Neural progenitor cell (in vitro differentiated cells): ENCODE data around the gene GNG3. TPM values are rescaled to one million over a fixed set of nuclear protein-coding genes. Genes with fewer than 3 reads are reported as not detected.

ENCODE experiments used
- DNase-seq: peaks from one replicate; pipeline ENCODE4 v3.0.0-alpha.2; 2016; ENCODE audit warnings: low spot score
- H2AFZ ChIP-seq: fragments of 200-600 bp; sonication (generic); replicated peaks from 2 replicates; pipeline ENCODE4 v1.6.1; 2016; ENCODE audit warnings: antibody characterized with exemption
- H3F3A ChIP-seq: fragments of 200-600 bp; sonication (generic); 2 replicates; pipeline ENCODE4 v1.6.1; 2016; ENCODE audit warnings: antibody characterized with exemption, low read depth
- H3K27ac ChIP-seq: fragments of 200-600 bp; sonication (generic); 2 replicates; pipeline ENCODE4 v1.5.1; 2016; ENCODE audit warnings: mild to moderate bottlenecking
- H3K27me3 ChIP-seq: fragments of 200-600 bp; sonication (generic); 2 replicates; pipeline ENCODE4 v1.6.1; 2016; ENCODE audit warnings: mild to moderate bottlenecking, moderate library complexity
- H3K36me3 ChIP-seq: fragments of 200-600 bp; sonication (generic); 2 replicates; pipeline ENCODE4 v1.5.1; 2016
- H3K4me1 ChIP-seq: fragments of 200-600 bp; sonication (generic); 2 replicates; pipeline ENCODE4 v1.6.1; 2016; ENCODE audit warnings: mixed run types
- H3K4me2 ChIP-seq: fragments of 200-600 bp; sonication (generic); 2 replicates; pipeline ENCODE4 v1.6.1; 2016
- H3K4me3 ChIP-seq: fragments of 200-600 bp; sonication (generic); 2 replicates; pipeline ENCODE4 v1.5.1; 2016
- H3K79me2 ChIP-seq: fragments of 200-600 bp; sonication (generic); 2 replicates; pipeline ENCODE4 v1.6.1; 2016; ENCODE audit warnings: low read depth
- H3K9ac ChIP-seq: fragments of 200-600 bp; sonication (generic); 2 replicates; pipeline ENCODE4 v1.6.1; 2016
- H3K9me3 ChIP-seq: fragments of 200-600 bp; sonication (generic); 2 replicates; pipeline ENCODE4 v1.5.1; 2016; ENCODE audit warnings: low read depth
- H4K20me1 ChIP-seq: fragments of 200-600 bp; sonication (generic); 2 replicates; pipeline ENCODE4 v1.6.1; 2016; ENCODE audit warnings: low read depth
- H3K27ac Mint-ChIP-seq: 3 replicates; pipeline ENCODE4 v1.8.0; 2021; ENCODE audit warnings: mixed read lengths
- H3K27me3 Mint-ChIP-seq: 2 replicates; pipeline ENCODE4 v1.8.0; 2022; ENCODE audit warnings: low read depth, mild to moderate bottlenecking, inconsistent platforms, moderate library complexity, mixed read lengths; ENCODE audit not compliant: insufficient read depth
- H3K36me3 Mint-ChIP-seq: 3 replicates; pipeline ENCODE4 v1.8.0; 2021; ENCODE audit warnings: mixed read lengths
- H3K4me1 Mint-ChIP-seq: 3 replicates; pipeline ENCODE4 v1.8.0; 2021; ENCODE audit warnings: mixed read lengths
- H3K4me3 Mint-ChIP-seq: 3 replicates; pipeline ENCODE4 v1.8.0; 2021; ENCODE audit warnings: mild to moderate bottlenecking, moderate library complexity, mixed read lengths
- H3K9me3 Mint-ChIP-seq: 3 replicates; pipeline ENCODE4 v1.8.0; 2020; ENCODE audit warnings: mixed read lengths
- EZH2 ChIP-seq: fragments of 200-600 bp; sonication (generic); IDR thresholded peaks from 2 replicates; pipeline ENCODE4 v1.6.1; 2017; ENCODE audit warnings: antibody characterized with exemption, mild to moderate bottlenecking, moderate library complexity
- EZH2phosphoT487 ChIP-seq: fragments of 200-600 bp; sonication (generic); IDR thresholded peaks from 2 replicates; pipeline ENCODE4 v1.6.1; 2017; ENCODE audit warnings: antibody characterized with exemption
- total RNA-seq: library from RNA; depleted of rRNA; stranded (reverse); fragments of >200 nt; gene quantifications from 2 replicates; pipeline ENCODE4 v1.2.3, GENCODE V29; 2015; ENCODE audit warnings: low replicate concordance
- TF ChIP-seq, protein P1 (sequence below): fragments of 200-600 bp; sonication (generic); IDR thresholded peaks from 2 replicates; pipeline ENCODE4 v1.5.1; 2017; ENCODE audit warnings: antibody characterized with exemption, mild to moderate bottlenecking

GNG3 gene
- total RNA-seq, 1 donor from 2014 or later = not detected

DNA sequence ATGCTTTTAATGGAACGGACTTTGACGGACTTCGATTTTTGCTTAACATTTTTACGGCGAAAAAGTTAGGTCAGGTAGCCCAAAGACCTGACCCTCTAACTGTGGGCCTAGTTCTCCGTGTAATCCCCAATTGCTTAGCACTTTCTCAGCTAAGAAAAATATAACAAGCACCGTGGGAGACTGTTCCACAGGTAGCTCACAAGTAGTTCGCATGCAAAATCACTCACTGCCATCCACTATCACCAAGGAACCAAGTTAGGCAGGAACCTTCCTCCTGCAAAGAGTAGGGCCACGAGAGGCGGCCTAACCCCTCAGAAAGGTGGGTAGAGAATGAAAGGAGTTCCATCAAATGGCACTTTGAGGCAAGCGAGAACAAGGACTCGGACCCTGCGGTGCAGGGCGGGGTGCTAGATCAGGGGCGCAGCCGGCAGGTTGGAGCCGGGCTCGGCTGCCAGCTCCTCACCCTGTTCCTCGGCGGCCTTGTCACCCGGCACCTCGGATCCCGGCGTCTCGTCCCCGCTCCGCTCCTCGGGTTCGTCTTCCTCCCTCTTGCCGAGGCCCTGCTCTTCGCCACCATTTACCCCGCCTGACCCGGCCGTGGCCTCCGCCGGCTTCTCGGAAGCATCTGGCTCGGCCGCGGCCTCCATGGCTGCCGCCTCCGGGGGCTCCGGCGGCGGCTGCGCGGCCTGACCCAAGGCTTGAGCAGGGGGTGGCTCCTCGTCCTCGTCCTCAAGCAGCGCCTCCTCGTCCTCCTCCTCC is 18.9 kb downstream of the GNG3 start:
- Histone ChIP-seq H3K79me2 (peaks cover 86% of the 10 kb centered on the region), H2AFZ (no peak overlapping the region), H3K4me1 (peaks cover 18% of the 10 kb centered on the region), H3K9ac (peak overlapping the region; percentile 85), H4K20me1 (peaks cover 54% of the 10 kb centered on the region), H3K4me2 (peak overlapping the region; percentile 95), H3K9me3 (no peaks in the 10 kb centered on the region), H3K27me3 (no peaks in the 10 kb centered on the region), H3K4me3 (peak overlapping the region; percentile 79), H3K27ac (peak overlapping the region; percentile 96), H3F3A (peaks cover 63% of the 10 kb centered on the region), H3K36me3 (peaks cover 26% of the 10 kb centered on the region)
- peak overlapping the region; percentile 93 for H3K4me3 Mint-ChIP-seq
- peaks cover 12% of the 10 kb centered on the region for H3K27me3 Mint-ChIP-seq
- DNase-seq = no peak
- TF ChIP-seq EZH2 = no peak
- no peak for TF ChIP-seq EZH2phosphoT487
- TF ChIP-seq, protein P1, sequence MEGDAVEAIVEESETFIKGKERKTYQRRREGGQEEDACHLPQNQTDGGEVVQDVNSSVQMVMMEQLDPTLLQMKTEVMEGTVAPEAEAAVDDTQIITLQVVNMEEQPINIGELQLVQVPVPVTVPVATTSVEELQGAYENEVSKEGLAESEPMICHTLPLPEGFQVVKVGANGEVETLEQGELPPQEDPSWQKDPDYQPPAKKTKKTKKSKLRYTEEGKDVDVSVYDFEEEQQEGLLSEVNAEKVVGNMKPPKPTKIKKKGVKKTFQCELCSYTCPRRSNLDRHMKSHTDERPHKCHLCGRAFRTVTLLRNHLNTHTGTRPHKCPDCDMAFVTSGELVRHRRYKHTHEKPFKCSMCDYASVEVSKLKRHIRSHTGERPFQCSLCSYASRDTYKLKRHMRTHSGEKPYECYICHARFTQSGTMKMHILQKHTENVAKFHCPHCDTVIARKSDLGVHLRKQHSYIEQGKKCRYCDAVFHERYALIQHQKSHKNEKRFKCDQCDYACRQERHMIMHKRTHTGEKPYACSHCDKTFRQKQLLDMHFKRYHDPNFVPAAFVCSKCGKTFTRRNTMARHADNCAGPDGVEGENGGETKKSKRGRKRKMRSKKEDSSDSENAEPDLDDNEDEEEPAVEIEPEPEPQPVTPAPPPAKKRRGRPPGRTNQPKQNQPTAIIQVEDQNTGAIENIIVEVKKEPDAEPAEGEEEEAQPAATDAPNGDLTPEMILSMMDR = no peak
- peak overlapping the region; percentile 59 for H3K27ac Mint-ChIP-seq
- H3K4me1 Mint-ChIP-seq = peaks cover 57% of the 10 kb centered on the region
- no peaks in the 10 kb centered on the region for H3K9me3 Mint-ChIP-seq
- H3K36me3 Mint-ChIP-seq = peaks cover 36% of the 10 kb centered on the region

DNA sequence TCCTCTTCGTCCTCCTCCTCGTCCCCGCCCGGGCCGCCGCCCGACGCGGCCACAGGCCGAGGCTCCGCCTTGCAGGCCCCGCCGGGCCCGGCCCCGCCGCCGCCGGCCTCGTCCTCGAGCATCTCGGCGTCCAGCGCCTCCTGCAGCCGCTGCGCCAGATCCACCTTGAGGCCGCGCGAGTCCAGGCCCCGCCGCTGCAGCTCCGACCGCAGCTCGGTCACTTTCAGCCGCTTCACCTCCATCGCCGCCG is 19.4 kb downstream of the GNG3 start:
- Mint-ChIP-seq H3K4me3 (peak overlapping the region; percentile 93), H3K27ac (no peak overlapping the region), H3K27me3 (peaks cover 12% of the 10 kb centered on the region), H3K4me1 (peaks cover 55% of the 10 kb centered on the region), H3K36me3 (peaks cover 31% of the 10 kb centered on the region), H3K9me3 (no peaks in the 10 kb centered on the region)
- Histone ChIP-seq H3F3A (peaks cover 58% of the 10 kb centered on the region), H3K27ac (peak overlapping the region; percentile 96), H2AFZ (no peak overlapping the region), H4K20me1 (peaks cover 54% of the 10 kb centered on the region), H3K4me3 (peak overlapping the region; percentile 79), H3K27me3 (no peaks in the 10 kb centered on the region), H3K36me3 (peaks cover 21% of the 10 kb centered on the region), H3K9me3 (no peaks in the 10 kb centered on the region), H3K4me1 (peaks cover 18% of the 10 kb centered on the region), H3K4me2 (peak overlapping the region; percentile 95), H3K79me2 (peaks cover 86% of the 10 kb centered on the region), H3K9ac (peak overlapping the region; percentile 85)
- no peak for DNase-seq
- no peak for TF ChIP-seq EZH2
- no peak for TF ChIP-seq EZH2phosphoT487
- TF ChIP-seq, protein P1 = peak; percentile 11

DNA sequence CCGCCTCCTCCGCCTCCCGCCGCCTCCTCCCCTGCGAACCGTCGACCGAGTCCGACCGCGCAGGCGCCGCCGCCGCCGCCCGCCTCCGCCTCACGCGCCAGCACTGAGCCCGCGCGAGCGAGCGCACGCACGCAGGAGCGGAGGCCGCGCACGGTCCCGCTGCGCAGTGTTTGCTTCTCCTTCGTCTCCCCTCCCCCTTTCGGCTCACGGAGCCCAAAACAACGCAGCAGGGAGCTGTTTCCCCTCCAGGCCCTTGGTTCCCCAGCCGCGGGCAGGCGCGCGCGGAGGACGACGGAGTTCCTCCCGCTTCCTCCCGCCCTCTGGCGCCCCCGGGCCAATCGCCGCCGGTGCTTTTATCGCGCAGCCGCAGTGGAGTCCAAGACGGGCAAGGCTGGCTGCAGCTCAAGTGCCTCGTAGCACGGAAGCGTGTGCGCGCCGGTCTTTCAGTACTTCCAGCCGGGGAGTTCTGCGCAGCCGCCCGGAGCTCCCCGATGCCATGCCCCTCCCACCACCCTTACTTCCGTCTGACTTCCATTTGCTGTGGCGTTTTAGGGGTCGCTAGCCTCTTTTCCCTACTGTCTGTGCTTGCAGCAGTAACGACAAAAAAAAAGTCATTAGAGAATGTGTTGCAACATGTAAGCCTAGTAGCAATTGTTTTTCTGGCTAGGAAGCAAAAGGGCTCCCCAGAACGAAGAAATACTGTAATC is 19.8 kb downstream of the GNG3 start, which contains the start of gene HNRNPUL2:
HNRNPUL2 (minus strand) TSS at position 293 of the 707 bp plus-strand sequence. CDS start 301 bp downstream, outside the sequence.
- peaks cover 53% of the 10 kb centered on the region for H3F3A ChIP-seq
- TF ChIP-seq EZH2 = no peak
- TF ChIP-seq, protein P1 = peak; percentile 8

More for the DNA sequence above, 19.8 kb downstream of the GNG3 start, which contains the start of gene HNRNPUL2:
- peaks cover 18% of the 10 kb centered on the region for H3K4me1 ChIP-seq
- peaks cover 86% of the 10 kb centered on the region for H3K79me2 ChIP-seq
- Mint-ChIP-seq H3K4me1 (peaks cover 50% of the 10 kb centered on the region), H3K36me3 (peaks cover 26% of the 10 kb centered on the region), H3K27ac (peak within 1 kb of the TSS; percentile 99), H3K27me3 (peaks cover 12% of the 10 kb centered on the region), H3K4me3 (peak within 1 kb of the TSS; percentile 93), H3K9me3 (no peaks in the 10 kb centered on the region)
- H2AFZ ChIP-seq = peak within 1 kb of the TSS; percentile 96
- no peaks in the 10 kb centered on the region for H3K9me3 ChIP-seq
- H4K20me1 ChIP-seq = peaks cover 49% of the 10 kb centered on the region
- no peaks in the 10 kb centered on the region for H3K27me3 ChIP-seq
- DNase-seq = peak; percentile 100
- H3K9ac ChIP-seq = peak within 1 kb of the TSS; percentile 87
- peak within 1 kb of the TSS; percentile 98 for H3K27ac ChIP-seq
- peak within 1 kb of the TSS; percentile 95 for H3K4me2 ChIP-seq
- H3K4me3 ChIP-seq = peak within 1 kb of the TSS; percentile 79
- H3K36me3 ChIP-seq = peaks cover 17% of the 10 kb centered on the region
